HCT116 (cell line): ENCODE results near the gene SH3BP1.

Experiments used
- CTCF ChIP-seq, 3 experiments: fragments of 200-600 bp in 1 of 3; sonication (generic) in 1 of 3; IDR thresholded peaks in 2 of 3; conservative IDR thresholded peaks in 1 of 3; 2 replicates each; pipeline ENCODE4 v1.5.1; 2012 to 2017; ENCODE audit warnings: low read depth in 2 of 3, low read length in 2 of 3, antibody characterized with exemption in 1 of 3, borderline replicate concordance in 1 of 3, control low read depth in 1 of 3, mild to moderate bottlenecking in 1 of 3, mixed read lengths in 1 of 3, mixed run types in 1 of 3, moderate library complexity in 1 of 3; ENCODE audit not compliant: insufficient read depth in 1 of 3
- JUND ChIP-seq: IDR thresholded peaks from 2 replicates; pipeline ENCODE4 v1.6.1; 2012
- POLR2A ChIP-seq: IDR thresholded peaks from 2 replicates; pipeline ENCODE4 v1.7.0; 2011; ENCODE audit warnings: borderline replicate concordance; ENCODE audit not compliant: insufficient read depth, insufficient read length; ENCODE audit errors: extremely low read depth
- POLR2AphosphoS5 ChIP-seq: IDR thresholded peaks from 2 replicates; pipeline ENCODE4 v1.6.1; 2011; ENCODE audit warnings: mild to moderate bottlenecking, low read depth, low read length, moderate library complexity
- SIN3A ChIP-seq: IDR thresholded peaks from 2 replicates; pipeline ENCODE4 v1.6.1; 2012; ENCODE audit warnings: low read depth
- YY1 ChIP-seq: IDR thresholded peaks from 2 replicates; pipeline ENCODE4 v1.6.1; 2011; ENCODE audit warnings: low read length, low read depth, moderate library complexity, mild to moderate bottlenecking; ENCODE audit not compliant: insufficient replicate concordance; ENCODE audit errors: extremely low read depth
- ZNF274 ChIP-seq: fragments of 200-500 bp; sonication (Bioruptor generic); IDR thresholded peaks from 2 replicates; pipeline ENCODE4 v1.6.1; 2014; ENCODE audit warnings: mild to moderate bottlenecking, low read depth, low read length, inconsistent platforms
- TF ChIP-seq, protein P1 (sequence below): IDR thresholded peaks from 2 replicates; pipeline ENCODE4 v1.6.1; 2012
- TF ChIP-seq, protein P2 (sequence below): IDR thresholded peaks from 2 replicates; pipeline ENCODE4 v1.6.1; 2012

DNA sequence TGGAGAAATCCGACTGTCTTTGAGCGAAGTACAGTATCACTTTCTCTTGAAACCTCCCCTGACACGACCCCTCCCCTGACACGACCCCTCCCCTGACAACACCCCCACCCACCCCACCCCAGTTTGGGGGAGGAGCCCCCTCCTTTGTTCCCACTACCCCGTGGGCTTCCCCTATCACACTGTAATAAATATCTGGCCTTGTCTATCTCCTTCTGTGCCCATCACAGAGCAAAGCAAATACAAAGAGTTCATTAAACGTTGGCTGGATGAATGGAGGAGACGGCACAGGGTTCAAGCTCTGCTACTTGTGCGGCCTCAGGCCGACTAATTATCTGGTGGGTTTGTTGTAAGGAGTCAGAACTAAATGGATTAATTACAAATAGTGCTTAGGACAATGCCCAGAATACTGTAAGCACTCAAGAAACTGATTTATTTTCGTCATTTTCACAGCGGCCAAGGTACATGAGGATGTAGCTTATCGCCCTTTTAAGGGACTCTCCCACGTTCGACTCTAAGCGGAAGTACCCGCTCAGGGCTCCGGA lies 31.5 kb upstream of the SH3BP1 start:
- TF ChIP-seq POLR2A (peak; percentile 71), CTCF (IDR thresholded peaks at IDR 0.05 in 2 of 3, conservative IDR thresholded peaks at IDR 0.05 in 1 of 3; ENCODE audit: borderline replicate concordance in 1 of 3, insufficient read depth in 1 of 3, low read depth in 2 of 3, low read length in 2 of 3) (no peak), SIN3A (no peak), ZNF274 (no peak), POLR2AphosphoS5 (no peak), YY1 (no peak), JUND (no peak)
- TF ChIP-seq, protein P1, sequence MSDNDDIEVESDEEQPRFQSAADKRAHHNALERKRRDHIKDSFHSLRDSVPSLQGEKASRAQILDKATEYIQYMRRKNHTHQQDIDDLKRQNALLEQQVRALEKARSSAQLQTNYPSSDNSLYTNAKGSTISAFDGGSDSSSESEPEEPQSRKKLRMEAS: no peak
- TF ChIP-seq, protein P2, sequence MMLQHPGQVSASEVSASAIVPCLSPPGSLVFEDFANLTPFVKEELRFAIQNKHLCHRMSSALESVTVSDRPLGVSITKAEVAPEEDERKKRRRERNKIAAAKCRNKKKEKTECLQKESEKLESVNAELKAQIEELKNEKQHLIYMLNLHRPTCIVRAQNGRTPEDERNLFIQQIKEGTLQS: no peak
